CD4-positive, alpha-beta memory T cell (primary cell): ENCODE results near the gene SRSF1. TPM values are rescaled to one million over a fixed set of nuclear protein-coding genes. Genes with fewer than 3 reads are reported as not detected.

Source experiments
- CTCF ChIA-PET: fragments of 350-600 bp; sonication (Branson Sonifier 250); formaldehyde crosslinking; loops from one replicate; lab custom pipeline; 2021; ENCODE audit warnings: inconsistent platforms; ENCODE audit not compliant: partially characterized antibody; lab: Charles Lee
- POLR2A ChIA-PET: fragments of 350-600 bp; sonication (Branson Sonifier 250); formaldehyde crosslinking; loops from one replicate; lab custom pipeline; 2021; ENCODE audit not compliant: partially characterized antibody; lab: Charles Lee
- DNase-seq, 5 donors: peaks; one replicate each; pipeline versions ENCODE4 v3.0.0 to v3.0.0-alpha.2; 2020 to 2022; ENCODE audit warnings: mixed read lengths in 1 of 5
- H3K27ac ChIP-seq: one replicate; pipeline ENCODE4 v1.7.0; 2013; ENCODE audit warnings: low read depth, low read length
- H3K27me3 ChIP-seq: 2 replicates; pipeline ENCODE4 v1.7.0; 2013; ENCODE audit warnings: mild to moderate bottlenecking, low read length, moderate library complexity; ENCODE audit not compliant: insufficient read depth
- H3K36me3 ChIP-seq: 2 replicates; pipeline ENCODE4 v1.7.0; 2013; ENCODE audit warnings: mild to moderate bottlenecking, low read length, moderate library complexity; ENCODE audit not compliant: insufficient read depth
- H3K4me1 ChIP-seq: 2 replicates; pipeline ENCODE4 v1.7.0; 2013; ENCODE audit warnings: mild to moderate bottlenecking, low read length, moderate library complexity; ENCODE audit not compliant: insufficient read depth
- H3K4me3 ChIP-seq, 2 donors: one replicate each; pipeline ENCODE4 v1.7.0; 2013; ENCODE audit warnings: low read length in 2 of 2, mild to moderate bottlenecking in 1 of 2
- H3K9me3 ChIP-seq, 2 donors: one replicate each; pipeline ENCODE4 v1.7.0; 2013; ENCODE audit warnings: low read length in 2 of 2, control low read depth in 1 of 2; ENCODE audit not compliant: control insufficient read depth in 1 of 2
- H3K27ac Mint-ChIP-seq, 7 donors: one replicate each; pipeline ENCODE4 v1.8.0; 2020 to 2021; ENCODE audit warnings: mixed read lengths in 7 of 7, mild to moderate bottlenecking in 6 of 7, inconsistent platforms in 3 of 7, moderate library complexity in 3 of 7
- H3K27me3 Mint-ChIP-seq, 2 donors: one replicate each; pipeline ENCODE4 v1.8.0; 2020 to 2021; ENCODE audit warnings: mixed read lengths in 2 of 2
- H3K36me3 Mint-ChIP-seq, 2 donors: one replicate each; pipeline ENCODE4 v1.8.0; 2020 to 2021; ENCODE audit warnings: mixed read lengths in 2 of 2, inconsistent platforms in 1 of 2, mild to moderate bottlenecking in 1 of 2
- H3K4me1 Mint-ChIP-seq, 4 donors: one replicate each; pipeline ENCODE4 v1.8.0; 2020 to 2021; ENCODE audit warnings: mixed read lengths in 4 of 4, mild to moderate bottlenecking in 1 of 4
- H3K4me3 Mint-ChIP-seq, 8 donors: one replicate each; pipeline ENCODE4 v1.8.0; 2020 to 2021; ENCODE audit warnings: mixed read lengths in 8 of 8, mild to moderate bottlenecking in 7 of 8, moderate library complexity in 6 of 8, inconsistent platforms in 3 of 8
- H3K9me3 Mint-ChIP-seq, 8 donors: one replicate each; pipeline ENCODE4 v1.8.0; 2020 to 2021; ENCODE audit warnings: mixed read lengths in 8 of 8, mild to moderate bottlenecking in 5 of 8, inconsistent platforms in 3 of 8, moderate library complexity in 1 of 8
- intact Hi-C: fragments of 100-400 bp; cut with micrococcal nuclease; formaldehyde crosslinking; loops from one replicate; pipeline ENCODE4 v1.15.1; 2023
- polyA plus RNA-seq, 2 donors: library from polyadenylated mRNA; unstranded; fragments of 300-500 nt; fragmentation: Illumina TruSeq; gene quantifications; one replicate each; pipeline ENCODE4 v1.2.3, GENCODE V29; 2021
- total RNA-seq, 2 experiments: library from RNA; stranded (reverse); gene quantifications; one replicate each; pipeline ENCODE4 v1.2.3, GENCODE V29; 2021

The SRSF1 gene
- total and polyA plus RNA-seq, 4 experiments from 2014 or later: 32.4 to 257 (median 151) TPM

DNA sequence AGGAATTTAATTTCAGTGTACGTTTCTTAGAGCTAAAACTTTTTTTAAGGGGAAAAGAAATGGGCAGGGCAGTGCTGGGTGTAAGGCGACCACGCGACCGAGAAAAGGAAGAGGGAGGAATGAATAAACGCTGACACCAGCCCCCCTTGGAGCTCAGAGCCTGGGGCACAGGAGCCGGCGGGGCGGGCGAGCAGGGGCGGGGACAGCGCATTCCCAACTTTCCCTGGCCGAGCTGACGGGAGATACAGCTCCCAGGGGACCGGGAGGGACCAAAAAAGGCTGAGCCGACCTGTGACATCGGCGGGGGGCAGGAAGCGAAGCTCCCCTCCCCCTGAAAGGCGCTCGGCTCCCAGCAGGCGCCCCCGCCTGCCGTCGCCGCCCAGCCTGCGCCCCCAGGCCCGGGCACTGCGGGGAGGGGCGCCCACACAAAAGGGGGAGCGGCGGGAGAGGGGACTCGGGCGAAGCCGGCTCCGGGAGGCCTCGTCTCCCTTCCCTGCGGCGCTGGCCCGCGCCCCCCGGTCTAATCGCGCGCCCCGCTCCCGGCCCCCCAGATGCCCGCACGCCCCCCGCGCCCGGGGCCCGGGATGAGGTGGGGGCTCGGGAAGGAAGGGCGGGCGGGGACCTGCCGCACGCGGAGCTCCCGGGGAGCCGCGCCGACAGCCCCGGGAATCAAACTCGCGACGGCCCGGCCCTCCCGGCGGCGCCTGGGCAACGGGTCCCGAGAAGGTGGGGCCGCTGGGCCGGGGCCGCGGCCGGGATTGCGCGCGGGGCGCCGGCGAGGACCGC lies 52.5 kb downstream of the SRSF1 start:
- H3K4me3 Mint-ChIP-seq: peak overlapping the region; percentile 58 to 78 (median 69)
- DNase-seq: peak in 1 of 5 donors; percentile 9
- H3K27ac Mint-ChIP-seq: no peak overlapping the region
- peaks cover 15% of the 10 kb centered on the region for H3K4me1 ChIP-seq
- no peaks in the 10 kb centered on the region for H3K36me3 ChIP-seq
- H3K27me3 Mint-ChIP-seq: peaks cover 2 to 6% of the 10 kb centered on the region in 2 donors
- no peaks in the 10 kb centered on the region for H3K36me3 Mint-ChIP-seq
- H3K9me3 ChIP-seq: no peaks in the 10 kb centered on the region
- H3K9me3 Mint-ChIP-seq: no peaks in the 10 kb centered on the region
- peaks cover 18 to 35% (median 25%) of the 10 kb centered on the region in 4 donors for H3K4me1 Mint-ChIP-seq
- peak overlapping the region in 1 of 2 donors; percentile 28 for H3K4me3 ChIP-seq
- H3K27ac ChIP-seq: no peak overlapping the region
- POLR2A ChIA-PET: interaction anchor here (0.9 to 2.8 kb wide), 4 partner anchors 28 to 45 kb away, joined by 3 to 12 read pairs (median 6); no protein-coding TSS in a partner anchor
- intact Hi-C loops: loop anchor here (5.0 kb wide), 1 partner anchor 43 kb away; no protein-coding TSS in a partner anchor
- peaks cover 4% of the 10 kb centered on the region for H3K27me3 ChIP-seq
- CTCF ChIA-PET: interaction anchor here (0.9 to 1.5 kb wide), 3 partner anchors 9 to 42 kb away, joined by 3 to 4 read pairs (median 3); no protein-coding TSS in a partner anchor

DNA sequence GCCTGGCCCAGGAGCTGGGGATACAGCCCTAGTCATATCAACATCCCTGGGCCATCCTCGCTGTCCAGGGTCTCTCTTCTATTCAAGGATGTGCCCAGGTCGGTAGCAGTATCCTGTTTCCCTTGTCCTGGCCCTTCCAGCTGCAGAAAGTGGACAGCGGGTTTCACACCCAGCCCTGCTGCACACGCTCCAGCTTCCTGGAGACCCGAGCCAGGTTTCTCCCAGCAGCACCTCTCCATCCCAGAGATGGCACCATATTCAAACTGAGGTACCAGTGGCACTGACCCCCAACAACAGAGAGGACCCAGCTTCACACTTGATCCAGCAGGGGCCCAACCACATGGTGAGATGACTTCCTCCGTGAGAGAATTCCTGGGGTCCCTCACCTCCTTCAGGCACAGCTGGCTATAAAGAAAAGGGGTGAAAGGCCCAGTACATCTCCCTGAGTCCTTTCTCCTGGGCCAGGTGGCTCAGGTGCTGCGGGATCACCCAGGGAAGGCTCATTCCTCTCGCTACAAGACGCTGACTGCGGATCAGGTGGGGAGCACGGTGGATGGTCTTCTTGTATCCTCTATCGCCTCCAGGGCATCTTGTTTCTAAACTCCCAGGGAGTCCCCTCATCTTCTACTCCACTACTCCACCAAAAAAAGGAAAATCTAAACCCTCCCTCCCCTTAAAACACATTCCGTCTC lies 53.2 kb downstream of the SRSF1 start:
- peak overlapping the region; percentile 58 to 78 (median 69) for H3K4me3 Mint-ChIP-seq
- Histone ChIP-seq H3K4me3 (no peak overlapping the region), H3K27me3 (peaks cover 4% of the 10 kb centered on the region), H3K9me3 (no peaks in the 10 kb centered on the region), H3K4me1 (peaks cover 15% of the 10 kb centered on the region), H3K27ac (no peak overlapping the region), H3K36me3 (no peaks in the 10 kb centered on the region)
- H3K27ac Mint-ChIP-seq: no peak overlapping the region
- intact Hi-C loops: no loop called here
- ChIA-PET POLR2A (interaction anchor here (0.9 to 2.8 kb wide), 5 partner anchors 29 to 54 kb away, joined by 3 to 12 read pairs (median 6); partner anchors contain the start of gene SRSF1), CTCF (interaction anchor here (0.9 to 1.3 kb wide), 3 partner anchors 22 to 60 kb away, joined by 3 to 4 read pairs (median 3); no protein-coding TSS in a partner anchor)
- DNase-seq: no peak
- peaks cover 2 to 6% of the 10 kb centered on the region in 2 donors for H3K27me3 Mint-ChIP-seq
- H3K9me3 Mint-ChIP-seq: no peaks in the 10 kb centered on the region
- peaks cover 18 to 40% (median 27%) of the 10 kb centered on the region in 4 donors for H3K4me1 Mint-ChIP-seq
- H3K36me3 Mint-ChIP-seq: no peaks in the 10 kb centered on the region

Other genes with a start within 250 kb of the SRSF1 start
- gene MRPS23, start 157.2 kb downstream of the SRSF1 start, total RNA-seq: 10 to 100 TPM; 28.7 to 29.5 TPM
- gene MRPS23, start 157.2 kb downstream of the SRSF1 start, polyA plus RNA-seq: 10 to 100 TPM; 35.7 to 41.7 TPM
- gene CUEDC1, start 51.8 kb downstream of the SRSF1 start, total RNA-seq: under 1 TPM; 0.61 to 0.90 TPM
- not detected for gene CUEDC1, start 51.8 kb downstream of the SRSF1 start, polyA plus RNA-seq
- gene VEZF1, start 19.0 kb downstream of the SRSF1 start, total RNA-seq: 10 to 100 TPM; 76.0 to 76.6 TPM
- gene VEZF1, start 19.0 kb downstream of the SRSF1 start, polyA plus RNA-seq: 10 to 100 TPM; 30.6 to 50.2 TPM
- gene DYNLL2, start 76.2 kb upstream of the SRSF1 start, total RNA-seq: 10 to 100 TPM; 45.6 to 45.8 TPM
- 1 to 10 TPM in 1 of 2 donors, under 1 TPM in 1; 0.56 to 1.3 TPM for gene DYNLL2, start 76.2 kb upstream of the SRSF1 start, polyA plus RNA-seq
- 1 to 10 TPM; 2.0 to 2.2 TPM for gene OR4D1, start 141.1 kb upstream of the SRSF1 start, total RNA-seq
- gene OR4D1, start 141.1 kb upstream of the SRSF1 start, polyA plus RNA-seq: 1 to 10 TPM; 1.9 to 2.0 TPM
- not detected for gene OR4D2, start 159.7 kb upstream of the SRSF1 start, total RNA-seq
- not detected for gene OR4D2, start 159.7 kb upstream of the SRSF1 start, polyA plus RNA-seq
- not detected for gene EPX, start 185.5 kb upstream of the SRSF1 start, total RNA-seq
- gene EPX, start 185.5 kb upstream of the SRSF1 start, polyA plus RNA-seq: not detected
- 10 to 100 TPM; 27.7 to 29.4 TPM for gene MKS1, start 212.0 kb upstream of the SRSF1 start, total RNA-seq
- gene MKS1, start 212.0 kb upstream of the SRSF1 start, polyA plus RNA-seq: 10 to 100 TPM; 12.1 to 13.7 TPM
- gene LPO, start 231.3 kb upstream of the SRSF1 start, total RNA-seq: not detected
- not detected for gene LPO, start 231.3 kb upstream of the SRSF1 start, polyA plus RNA-seq